Measurements from ENCODE around the gene F10.

DNA sequence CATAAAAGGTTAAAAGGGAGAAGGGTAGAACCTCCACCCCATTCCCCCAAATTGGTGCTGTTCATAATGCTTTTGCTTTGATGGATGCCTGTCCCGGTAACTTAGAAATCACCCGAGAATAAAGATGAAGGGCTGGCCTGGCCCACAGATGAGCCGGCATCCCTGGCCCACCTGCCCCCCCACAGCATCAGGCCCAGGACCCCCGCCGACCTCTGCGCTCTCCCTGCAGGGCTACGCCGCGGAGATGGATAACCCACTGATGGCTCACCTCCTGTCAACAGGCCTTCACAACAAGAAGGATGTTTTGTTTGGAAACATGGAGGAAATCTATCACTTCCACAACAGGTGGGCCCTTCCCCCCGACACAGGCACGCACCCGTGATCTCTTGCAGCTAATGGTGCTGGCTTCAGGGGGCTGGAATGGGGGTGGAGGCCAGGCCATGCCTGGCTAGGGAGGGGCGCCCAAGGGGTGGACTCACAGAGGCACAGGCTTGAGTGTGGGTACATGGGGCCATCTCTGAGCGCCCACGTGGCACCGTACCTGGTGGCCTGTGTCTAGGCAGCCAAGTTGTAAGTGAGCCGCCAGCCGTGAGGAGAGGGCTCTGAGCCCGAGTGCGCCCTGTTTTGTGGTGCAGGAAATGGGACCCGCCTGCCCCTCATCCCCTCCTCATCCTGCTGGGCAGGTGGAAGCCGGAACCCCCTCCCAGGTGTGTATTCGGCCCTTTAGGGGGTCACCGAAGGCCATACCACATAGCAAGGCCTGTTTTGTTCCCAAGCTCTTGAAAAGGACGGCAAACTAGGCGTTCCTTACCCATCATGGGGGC, 40.2 kb upstream of the F10 start:
- TF ChIP-seq, protein P1, sequence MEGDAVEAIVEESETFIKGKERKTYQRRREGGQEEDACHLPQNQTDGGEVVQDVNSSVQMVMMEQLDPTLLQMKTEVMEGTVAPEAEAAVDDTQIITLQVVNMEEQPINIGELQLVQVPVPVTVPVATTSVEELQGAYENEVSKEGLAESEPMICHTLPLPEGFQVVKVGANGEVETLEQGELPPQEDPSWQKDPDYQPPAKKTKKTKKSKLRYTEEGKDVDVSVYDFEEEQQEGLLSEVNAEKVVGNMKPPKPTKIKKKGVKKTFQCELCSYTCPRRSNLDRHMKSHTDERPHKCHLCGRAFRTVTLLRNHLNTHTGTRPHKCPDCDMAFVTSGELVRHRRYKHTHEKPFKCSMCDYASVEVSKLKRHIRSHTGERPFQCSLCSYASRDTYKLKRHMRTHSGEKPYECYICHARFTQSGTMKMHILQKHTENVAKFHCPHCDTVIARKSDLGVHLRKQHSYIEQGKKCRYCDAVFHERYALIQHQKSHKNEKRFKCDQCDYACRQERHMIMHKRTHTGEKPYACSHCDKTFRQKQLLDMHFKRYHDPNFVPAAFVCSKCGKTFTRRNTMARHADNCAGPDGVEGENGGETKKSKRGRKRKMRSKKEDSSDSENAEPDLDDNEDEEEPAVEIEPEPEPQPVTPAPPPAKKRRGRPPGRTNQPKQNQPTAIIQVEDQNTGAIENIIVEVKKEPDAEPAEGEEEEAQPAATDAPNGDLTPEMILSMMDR (IDR thresholded peaks at IDR 0.05) = no peak
- no peak for TF ChIP-seq POLR2A (IDR thresholded peaks at IDR 0.05)
